DND-41 (cell line): ENCODE measurements around the gene SLC30A1.
A peak's percentile ranks its signal among the peaks of the same experiment; 100 is the strongest.

Source experiments
- CTCF ChIP-seq: IDR thresholded peaks from 2 replicates; pipeline ENCODE4 v1.5.1; 2012; ENCODE audit warnings: borderline replicate concordance, low read length, moderate library complexity, mild to moderate bottlenecking; ENCODE audit not compliant: poor library complexity, severe bottlenecking; ENCODE audit errors: extremely low read depth
- EZH2 ChIP-seq: IDR thresholded peaks from 3 replicates; pipeline ENCODE4 v1.6.1; 2012; ENCODE audit warnings: borderline replicate concordance, low read depth, mild to moderate bottlenecking, moderate library complexity, low read length, inconsistent platforms; ENCODE audit not compliant: severe bottlenecking

GRCh38 chr1:211625040-211625439, 46.1 kb upstream of the SLC30A1 start:
- peak; percentile 31 for TF ChIP-seq CTCF
- TF ChIP-seq EZH2: no peak
